Embryonic facial prominence (tissue), 1 donor: ENCODE measurements around the gene SH3PXD2A.
"Not testable (repeated sequence)": the region's sequence is repeated elsewhere in the genome, so short reads cannot be mapped to it uniquely, and the experiment has no call there.

Source experiments
- DNase-seq: peaks from one replicate; pipeline ENCODE4 v3.0.0-alpha.2; 2016; ENCODE audit errors: extremely low spot score

SH3PXD2A gene

DNA sequence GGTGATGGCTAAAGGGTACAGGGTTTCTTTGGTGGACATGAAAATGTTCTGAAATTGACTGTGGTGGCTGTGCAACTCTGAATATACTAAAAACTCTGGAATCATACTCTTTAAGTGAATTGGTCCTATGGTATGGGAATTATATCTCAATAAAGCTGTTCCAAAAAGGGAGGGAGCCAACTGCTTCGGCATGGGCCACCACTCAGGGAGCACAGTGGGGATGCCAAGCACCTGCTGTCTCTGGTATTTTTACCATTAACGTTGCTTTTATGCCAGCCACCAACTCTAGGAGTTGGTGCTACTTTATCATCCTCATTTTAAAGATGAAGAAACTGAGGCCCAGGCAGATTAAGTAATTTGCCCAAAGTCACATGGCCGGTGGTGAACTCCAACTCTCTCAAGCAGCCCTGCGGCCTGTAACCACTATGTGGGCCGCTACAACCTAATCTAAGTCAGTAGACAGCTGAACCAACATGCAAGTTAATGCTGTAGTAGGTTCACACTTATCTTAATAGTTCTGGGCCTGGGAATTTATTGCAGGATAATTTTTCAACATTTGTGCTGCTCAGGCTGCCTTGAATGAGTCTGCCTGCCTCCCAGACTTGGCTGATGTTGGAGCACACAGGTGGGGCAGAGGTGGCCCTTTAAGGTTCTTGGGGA lies 20.8 kb downstream of the SH3PXD2A start:
- no peak for DNase-seq

DNA sequence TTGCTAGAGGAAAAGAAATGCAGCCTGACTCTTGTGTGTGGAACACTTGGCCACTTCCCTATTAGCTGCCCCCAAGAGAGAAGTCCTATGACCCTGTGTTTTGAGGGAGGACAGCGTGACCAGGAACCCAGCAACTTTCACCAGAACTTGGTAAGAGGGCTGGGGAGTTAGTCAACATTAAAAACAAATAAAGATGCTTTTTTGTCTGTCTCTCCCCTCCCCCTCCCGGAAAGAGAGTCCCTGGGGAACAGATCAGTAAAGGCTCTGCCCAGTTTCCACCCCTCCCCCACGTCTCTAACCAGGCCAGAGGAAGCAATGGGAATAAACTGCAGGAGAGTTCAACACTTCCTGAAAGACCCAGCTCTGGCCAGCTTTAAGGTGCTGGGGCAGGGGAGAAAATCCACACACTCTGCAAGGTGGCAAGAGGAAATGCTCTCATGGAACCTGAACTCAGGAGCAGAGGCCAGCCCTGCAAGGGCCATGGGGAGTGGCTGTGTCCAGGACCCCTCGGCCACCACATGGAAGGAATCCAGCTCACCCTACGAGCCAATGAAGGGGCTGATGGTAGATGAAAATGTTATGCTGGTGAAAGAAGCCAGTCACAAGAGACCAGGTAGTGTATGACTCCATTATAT lies 21.5 kb downstream of the SH3PXD2A start:
- DNase-seq = no peak

DNA sequence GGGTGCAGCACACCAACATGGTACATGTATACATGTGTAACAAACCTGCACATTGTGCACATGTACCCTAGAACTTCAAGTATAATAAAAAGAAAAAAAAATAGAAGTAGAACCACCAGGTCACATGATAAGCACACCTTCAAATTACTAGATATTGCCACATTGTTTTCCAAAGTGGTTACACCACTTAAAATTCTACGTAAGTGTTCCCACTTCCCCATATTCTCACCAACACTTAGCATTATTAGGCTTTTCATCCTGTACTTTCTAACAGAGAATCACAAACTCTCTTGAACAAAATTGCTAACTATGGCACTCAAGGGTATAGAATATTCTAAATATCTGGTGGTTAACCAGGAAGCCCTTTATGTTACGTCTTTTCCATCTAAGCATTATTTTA lies 22.6 kb downstream of the SH3PXD2A start:
- DNase-seq = no peak

- DNase-seq = no peak
Observed at GRCh38 chr10:103829838-103830465, 25.4 kb downstream of the SH3PXD2A start.

GRCh38 chr10:103829278-103829677 lies 26.1 kb downstream of the SH3PXD2A start:
- DNase-seq = no peak

GRCh38 chr10:103828587-103829197 lies 26.7 kb downstream of the SH3PXD2A start:
- no peak for DNase-seq

DNA sequence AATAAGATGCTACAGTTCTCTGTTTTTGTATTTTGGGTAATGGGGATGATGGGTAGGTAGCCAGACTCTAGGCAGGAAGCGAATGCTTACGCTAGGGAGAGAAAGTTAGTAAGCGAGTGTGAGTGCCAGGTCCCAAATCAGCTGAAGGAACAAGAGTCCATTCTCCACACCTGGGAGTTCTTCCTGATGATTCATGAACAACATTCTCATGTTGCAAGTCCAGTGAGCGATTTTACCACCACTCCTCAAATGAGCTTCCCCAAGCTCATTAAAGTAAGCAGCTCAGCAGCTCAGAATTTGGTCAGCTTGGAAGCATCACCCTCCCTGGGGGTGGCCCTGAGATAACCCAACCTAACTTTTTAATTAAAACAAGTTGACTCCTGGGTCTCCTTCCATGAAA lies 27.3 kb downstream of the SH3PXD2A start:
- DNase-seq = no peak

GRCh38 chr10:103826885-103827284 lies 28.5 kb downstream of the SH3PXD2A start:
- DNase-seq = no peak

GRCh38 chr10:103824281-103824680 lies 31.1 kb downstream of the SH3PXD2A start:
- DNase-seq = no peak

- no peak for DNase-seq
Observed at GRCh38 chr10:103823706-103824272, 31.6 kb downstream of the SH3PXD2A start.

- no peak for DNase-seq
Observed at GRCh38 chr10:103822800-103823199, 32.6 kb downstream of the SH3PXD2A start.

- DNase-seq = no peak
Observed at GRCh38 chr10:103822107-103822716, 33.2 kb downstream of the SH3PXD2A start.

DNA sequence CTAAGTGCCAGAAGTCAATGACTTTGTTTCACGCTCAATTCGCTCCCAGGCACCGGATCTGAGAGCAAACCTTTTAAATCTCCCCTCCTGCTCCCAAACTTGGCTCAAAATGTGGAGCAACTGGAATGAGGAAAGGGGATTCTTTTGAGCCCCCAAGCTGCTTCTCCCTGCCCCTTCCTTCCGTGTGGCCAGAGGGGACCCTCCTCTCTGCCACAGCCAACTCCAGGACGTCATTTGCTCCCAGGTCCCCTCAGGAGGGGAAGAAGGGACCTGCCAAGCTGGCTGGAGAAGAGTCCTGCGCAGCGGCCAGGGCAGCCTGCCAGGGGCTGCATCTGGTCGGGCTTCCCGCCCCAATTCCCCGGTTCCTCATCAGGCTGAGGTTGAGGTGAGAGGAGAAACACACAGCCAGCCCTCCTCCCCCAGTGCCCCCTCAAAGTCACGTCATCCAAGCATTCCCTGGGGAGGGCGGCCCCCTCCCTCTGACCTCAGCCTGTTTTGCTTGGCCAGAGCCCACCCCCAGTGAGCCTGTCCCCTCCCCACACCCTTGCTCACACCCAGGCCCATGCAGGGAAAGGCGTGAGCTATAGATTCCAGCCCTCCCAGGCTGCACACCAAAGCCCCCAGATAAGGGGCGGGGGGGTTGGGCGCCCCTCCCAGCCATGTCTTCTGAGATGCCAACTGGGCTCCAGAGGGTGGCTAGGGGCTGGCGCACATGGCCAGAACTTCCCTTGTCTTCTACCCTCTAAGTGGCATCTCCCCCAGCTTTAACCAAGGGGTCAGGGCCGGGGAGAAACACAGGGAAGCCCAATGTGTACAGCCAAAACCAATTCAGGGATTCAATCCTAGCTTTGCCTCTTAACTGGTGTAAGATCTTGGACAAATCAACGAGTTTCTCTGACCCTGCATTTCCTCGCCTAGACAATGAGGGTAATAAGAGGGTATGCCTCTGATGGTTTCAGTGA lies 35.0 kb downstream of the SH3PXD2A start:
- DNase-seq = no peak

DNA sequence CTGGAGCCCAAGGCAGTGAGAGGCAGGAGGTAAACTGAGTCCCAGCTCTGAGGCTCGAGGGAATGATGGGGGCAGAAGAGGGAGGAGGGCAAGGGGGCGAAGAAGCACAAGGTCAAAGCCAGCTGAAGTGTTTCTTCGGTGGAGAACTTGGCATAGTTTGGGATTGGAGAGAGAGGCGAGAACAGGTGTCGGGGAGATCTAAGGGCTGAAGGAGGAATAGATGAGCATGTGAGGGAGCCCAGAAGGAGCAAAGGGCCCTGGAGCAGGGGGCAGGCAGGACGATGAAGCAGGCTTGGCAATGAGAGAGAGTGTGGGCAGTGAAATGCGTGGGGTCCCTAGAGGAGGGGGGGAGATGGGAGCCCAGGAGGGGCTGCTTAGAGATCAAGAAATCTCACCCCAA lies 35.9 kb downstream of the SH3PXD2A start:
- no peak for DNase-seq

- DNase-seq = no peak
Observed at GRCh38 chr10:103818765-103819374, 36.5 kb downstream of the SH3PXD2A start.

DNA sequence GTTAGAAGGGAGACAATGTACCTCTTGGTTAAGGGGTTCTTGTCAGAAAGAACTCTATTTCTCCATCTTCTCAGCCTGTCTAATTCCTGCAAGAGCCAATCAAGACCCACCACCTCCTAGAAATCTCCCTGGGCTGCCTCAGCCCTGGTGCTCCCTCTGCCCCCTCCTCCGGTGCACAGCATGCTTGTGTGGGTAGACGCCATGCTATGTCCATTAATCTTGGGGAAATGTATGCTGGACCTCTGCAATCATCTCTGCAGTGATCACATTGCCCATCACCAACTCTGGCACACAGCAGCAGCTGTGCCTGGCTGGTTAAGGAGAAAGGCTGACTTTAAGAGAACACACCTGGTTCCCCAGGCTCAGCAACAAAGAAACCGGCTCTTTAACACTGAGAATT lies 37.3 kb downstream of the SH3PXD2A start:
- no peak for DNase-seq

GRCh38 chr10:103816431-103816830 lies 38.9 kb downstream of the SH3PXD2A start:
- DNase-seq = no peak

GRCh38 chr10:103814626-103815370 lies 40.6 kb downstream of the SH3PXD2A start:
- DNase-seq = no peak

DNA sequence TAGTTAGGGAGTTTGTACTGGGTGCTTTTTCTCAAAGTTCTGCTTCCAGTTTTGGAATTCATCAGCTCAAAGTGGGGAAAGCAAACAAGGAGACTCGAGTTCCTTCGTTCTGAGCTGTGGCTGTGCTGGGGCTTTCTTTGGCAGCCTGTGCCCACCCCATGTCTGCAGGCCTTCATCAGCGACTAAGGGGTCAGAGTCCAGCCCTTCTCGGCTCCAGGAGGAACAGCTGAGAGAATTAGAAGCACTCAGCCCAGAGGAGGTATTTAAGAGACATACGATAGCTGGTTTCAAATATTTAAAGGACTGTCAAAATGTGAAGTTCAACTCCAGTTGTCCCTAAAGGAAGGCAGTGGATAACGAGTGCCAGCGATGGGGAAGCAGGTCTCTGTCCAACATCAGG lies 41.3 kb downstream of the SH3PXD2A start:
- no peak for DNase-seq

DNA sequence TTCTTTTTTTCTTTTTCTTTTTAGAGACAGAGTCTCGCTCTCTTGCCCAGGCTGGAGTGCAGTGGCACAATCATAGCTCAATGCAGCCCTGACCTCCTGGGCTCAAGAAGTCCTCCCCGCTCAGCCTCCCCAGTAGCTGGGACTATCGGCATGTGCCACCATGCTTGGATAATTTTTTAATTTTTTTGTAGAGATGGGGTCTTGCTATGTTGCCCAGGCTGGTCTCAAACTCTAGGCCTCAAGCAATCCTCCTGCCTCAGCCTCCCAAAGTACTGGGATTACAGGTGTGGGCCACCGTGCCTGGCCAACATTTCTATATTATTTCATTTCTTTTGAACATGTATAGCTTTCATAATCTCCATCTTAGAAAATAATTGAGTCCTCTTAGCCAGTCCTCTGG lies 42.1 kb downstream of the SH3PXD2A start:
- not testable (repeated sequence) for DNase-seq
